GM04503 (cell line): ENCODE data around the gene MYH7B.

Experiments
- DNase-seq: peaks from one replicate; pipeline ENCODE4 v3.0.0-alpha.2; 2012; ENCODE audit warnings: low read depth

MYH7B gene

GRCh38 chr20:34977365-34978091, 21.9 kb downstream of the MYH7B start:
- DNase-seq = no peak

DNA sequence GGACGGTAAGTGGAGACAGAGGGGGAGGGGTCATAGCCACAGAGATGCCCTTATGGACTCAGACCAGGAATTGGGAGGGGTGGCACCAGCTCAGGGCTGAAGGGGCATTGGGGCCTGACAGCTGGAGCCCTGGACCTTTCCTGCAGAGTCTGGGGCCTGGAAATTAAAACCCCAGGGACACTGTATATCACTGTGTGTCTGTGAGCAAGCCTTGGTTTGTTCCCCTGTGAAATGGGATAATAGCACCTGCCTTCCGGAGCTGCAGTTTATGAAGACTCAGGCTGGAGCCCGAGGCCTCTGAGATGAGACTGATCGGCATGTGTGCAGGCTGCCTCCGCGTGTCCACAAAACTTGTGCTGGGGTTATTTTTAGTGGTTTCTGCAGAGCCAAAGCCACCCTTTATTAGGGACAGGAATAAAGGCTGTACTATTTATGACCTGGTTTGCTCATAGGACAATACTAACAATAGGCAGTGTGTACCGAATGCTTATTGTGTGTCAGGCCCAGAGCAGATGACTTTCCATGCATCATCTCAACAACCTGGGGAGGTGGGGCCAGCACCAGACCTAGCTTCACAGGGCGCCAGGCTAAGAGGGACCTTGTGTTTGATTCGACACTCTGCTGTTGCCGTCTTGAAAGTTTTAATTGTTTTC, 22.6 kb downstream of the MYH7B start:
- no peak for DNase-seq

- DNase-seq = no peak
These were observed 23.9 kb downstream of the MYH7B start for GRCh38 chr20:34979366-34980153.

- DNase-seq = no peak
These were observed 25.0 kb downstream of the MYH7B start for GRCh38 chr20:34980543-34981233.

DNA sequence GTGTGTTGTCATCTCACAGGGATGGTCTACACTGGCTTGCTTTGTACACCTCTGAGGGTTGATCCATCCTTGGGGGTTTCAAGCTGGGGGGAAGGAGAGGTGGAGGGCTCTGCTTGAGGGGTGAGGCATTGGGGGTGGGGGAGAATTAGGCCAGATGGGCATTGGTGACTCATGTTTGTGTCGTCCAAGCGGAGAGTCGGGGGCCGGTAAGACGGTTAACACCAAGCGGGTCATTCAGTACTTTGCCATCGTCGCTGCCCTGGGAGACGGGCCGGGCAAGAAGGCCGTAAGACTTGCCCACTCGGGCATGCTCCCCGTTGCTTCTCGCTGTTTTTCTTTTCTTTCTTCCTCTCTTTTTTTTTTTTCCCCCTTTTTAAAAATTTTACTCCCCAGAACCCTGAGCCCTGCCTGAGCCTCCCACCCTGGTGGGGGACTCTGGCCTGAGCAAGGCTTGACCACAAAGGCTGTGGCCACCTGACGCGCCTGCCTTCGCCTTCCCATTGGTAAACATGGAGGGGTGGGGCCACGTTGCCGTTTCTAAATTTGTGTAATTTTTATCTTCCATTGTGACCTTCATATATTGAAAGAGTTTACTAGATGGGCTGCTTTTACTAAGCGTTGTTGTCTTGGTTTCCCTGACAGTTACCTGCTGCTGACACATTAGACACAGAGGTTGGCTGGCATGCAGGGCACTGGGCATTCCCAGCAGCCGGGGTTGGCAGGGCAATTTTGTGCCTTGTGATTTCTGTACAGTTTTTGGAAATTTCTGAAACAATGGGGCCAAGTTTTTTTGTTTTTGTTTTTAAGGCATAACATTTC, 26.8 kb downstream of the MYH7B start:
- DNase-seq = no peak

DNA sequence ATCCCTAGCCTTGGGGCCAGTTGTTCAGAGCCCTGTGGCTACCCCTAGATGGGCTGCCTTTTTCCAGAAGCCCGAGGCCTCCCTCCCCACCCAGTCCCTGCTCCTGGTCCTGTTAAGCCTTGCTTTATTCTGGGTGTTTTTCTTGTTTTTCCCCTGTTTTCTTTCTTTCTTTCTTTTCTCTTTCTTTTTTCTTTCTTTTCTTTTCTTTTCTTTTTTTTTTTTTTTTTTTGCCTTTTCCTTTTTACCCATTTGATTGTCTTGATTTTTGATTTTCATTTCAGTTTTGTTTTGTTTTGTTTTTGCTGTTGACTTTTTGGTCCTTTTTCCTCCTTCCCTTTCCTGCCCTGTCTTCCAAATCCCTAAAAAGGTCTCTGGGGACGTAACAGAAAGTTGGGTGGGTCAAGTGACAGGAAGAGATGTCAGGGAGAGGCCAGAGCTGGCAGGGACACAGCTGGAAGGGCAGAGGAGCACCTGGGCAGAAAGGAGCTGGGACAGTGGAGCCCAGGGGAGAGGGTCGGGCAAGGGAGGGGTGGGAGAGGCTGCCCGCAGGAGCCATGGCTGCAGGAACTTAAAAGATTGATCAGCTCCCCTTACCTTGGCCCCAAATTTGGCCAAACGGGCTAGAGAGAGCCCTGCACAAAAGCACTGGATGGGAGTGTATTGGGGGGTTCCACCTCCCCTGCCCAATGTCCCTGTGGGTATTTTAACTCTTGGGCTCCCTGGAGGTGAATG, 27.6 kb downstream of the MYH7B start:
- no peak for DNase-seq

DNA sequence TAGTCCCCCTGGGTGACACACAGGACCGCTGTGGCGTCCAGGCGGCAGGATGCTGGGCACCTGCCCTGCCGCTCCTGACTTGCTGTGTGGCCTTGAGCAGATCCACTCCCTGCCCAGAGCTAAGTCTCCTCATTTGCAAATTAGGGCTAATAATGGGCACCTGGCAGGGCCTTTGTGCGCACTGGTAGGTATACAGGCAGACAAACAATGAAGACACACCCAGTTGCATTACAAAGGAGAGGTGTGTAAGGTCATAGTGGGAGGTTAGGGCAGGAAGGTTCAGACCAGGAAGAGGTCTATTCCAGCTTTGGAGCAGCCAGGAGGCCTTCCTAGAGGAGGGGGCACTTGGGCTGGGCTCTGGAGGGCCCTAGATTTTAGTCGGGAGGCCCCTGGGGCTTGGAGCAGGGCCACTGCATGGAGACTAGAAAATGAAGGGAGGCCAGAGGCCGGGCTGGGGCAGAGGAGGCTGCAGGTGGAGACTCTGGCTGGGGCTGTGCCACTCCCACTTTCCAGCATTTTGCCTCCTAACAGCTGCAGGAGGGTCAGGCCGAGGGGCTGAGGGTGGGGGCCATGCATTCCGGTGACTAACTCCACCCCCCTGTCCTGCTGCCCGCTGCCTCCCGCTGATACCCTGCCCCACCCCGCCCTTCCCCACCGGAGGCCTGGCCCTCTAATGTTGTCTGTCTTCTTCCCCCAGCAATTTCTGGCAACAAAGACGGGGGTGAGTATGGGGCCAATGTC, 28.5 kb downstream of the MYH7B start:
- no peak for DNase-seq

DNA sequence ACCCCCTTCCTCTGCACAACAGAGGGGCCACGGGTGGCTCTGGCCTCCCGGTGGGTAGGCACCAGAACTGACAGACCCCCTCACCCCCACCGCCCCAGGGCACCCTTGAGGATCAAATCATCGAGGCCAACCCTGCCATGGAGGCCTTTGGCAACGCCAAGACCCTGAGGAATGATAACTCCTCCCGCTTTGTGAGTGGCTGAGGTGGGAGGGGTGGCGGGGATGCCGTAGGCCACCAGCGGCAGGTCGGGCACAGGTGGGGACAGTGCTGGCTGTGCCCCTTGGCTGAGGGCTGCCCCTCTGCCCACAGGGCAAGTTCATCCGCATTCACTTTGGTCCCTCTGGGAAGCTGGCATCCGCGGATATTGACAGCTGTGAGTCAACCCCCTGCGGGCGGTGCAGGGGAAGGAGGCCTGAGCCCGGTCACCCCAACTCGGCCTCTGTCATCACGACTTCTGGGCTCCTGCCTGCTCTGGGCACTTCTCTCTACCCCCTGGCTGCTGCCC, 29.1 kb downstream of the MYH7B start:
- no peak for DNase-seq

GRCh38 chr20:34985461-34986310, 30.0 kb downstream of the MYH7B start:
- no peak for DNase-seq

GRCh38 chr20:34986311-34987287, 30.9 kb downstream of the MYH7B start:
- no peak for DNase-seq

GRCh38 chr20:34987288-34988190, 31.9 kb downstream of the MYH7B start:
- DNase-seq = no peak

GRCh38 chr20:34988191-34988540, 32.5 kb downstream of the MYH7B start:
- no peak for DNase-seq

- no peak for DNase-seq
These were observed 33.5 kb downstream of the MYH7B start for GRCh38 chr20:34989118-34989517.

DNA sequence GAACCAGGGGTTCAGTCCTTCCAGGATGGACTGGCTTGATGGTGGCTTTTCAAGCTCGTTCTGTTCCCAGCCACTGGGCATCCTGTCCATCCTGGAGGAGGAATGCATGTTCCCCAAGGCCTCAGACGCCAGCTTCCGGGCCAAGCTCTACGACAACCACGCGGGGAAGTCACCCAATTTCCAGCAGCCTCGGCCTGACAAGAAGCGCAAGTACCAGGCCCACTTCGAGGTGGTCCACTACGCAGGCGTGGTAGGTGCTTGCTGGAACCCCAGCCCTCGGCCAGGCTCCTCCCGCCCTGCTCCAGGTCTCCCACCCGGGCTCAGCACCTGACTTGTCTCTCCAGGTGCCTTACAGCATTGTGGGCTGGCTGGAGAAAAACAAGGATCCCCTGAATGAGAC, 34.0 kb downstream of the MYH7B start:
- DNase-seq = no peak

GRCh38 chr20:34990231-34990630, 34.6 kb downstream of the MYH7B start:
- no peak for DNase-seq

- DNase-seq = no peak
These were observed 35.1 kb downstream of the MYH7B start for GRCh38 chr20:34990661-34991214.
